Fibroblast of skin of scalp (primary cell): ENCODE measurements around the gene CDT1.
A peak's percentile ranks its signal among the peaks of the same experiment; 100 is the strongest.

Experiments
- DNase-seq: peaks from one replicate; pipeline ENCODE4 v3.0.0-alpha.2; 2013

Gene CDT1

GRCh38 chr16:88840600-88841215 lies 37.1 kb downstream of the CDT1 start:
- DNase-seq, result no peak

DNA sequence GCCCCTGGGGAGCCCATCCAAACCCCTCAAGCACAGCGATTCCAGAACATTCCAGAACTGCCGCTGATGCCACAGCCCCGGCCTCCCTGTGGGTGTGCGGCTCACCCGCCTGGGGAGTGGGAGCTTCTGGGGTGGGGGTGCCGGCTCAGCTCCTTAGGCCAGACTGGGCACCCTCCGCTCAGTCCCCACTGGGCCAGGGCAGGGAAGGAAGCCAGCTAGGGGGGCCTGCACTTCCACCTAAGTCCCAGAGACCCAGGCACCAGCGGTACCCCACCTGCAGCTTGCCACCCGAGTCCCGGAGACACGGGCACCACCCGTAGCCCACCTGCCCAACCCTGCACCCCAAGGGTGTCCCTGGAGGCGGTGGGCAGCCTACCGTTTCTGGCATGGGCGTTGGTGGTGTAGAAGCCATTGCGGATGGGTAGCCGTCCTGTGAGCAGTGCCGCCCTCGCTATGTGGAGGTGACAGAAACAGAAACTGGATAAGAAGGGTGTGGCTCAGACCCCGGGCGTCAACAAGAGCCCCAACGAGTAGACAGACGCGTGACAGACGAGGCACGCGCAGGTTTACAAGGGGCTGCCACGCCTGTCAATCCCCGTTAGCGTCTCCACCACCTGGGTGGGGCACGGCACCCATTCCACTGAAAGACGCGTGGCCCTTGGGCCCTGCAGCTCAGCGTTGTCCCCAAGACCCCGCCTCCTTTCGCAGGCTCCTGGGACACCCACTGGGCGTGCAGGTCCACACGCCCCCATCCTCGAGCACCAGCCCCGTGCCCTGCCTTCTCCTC lies 38.1 kb downstream of the CDT1 start:
- no peak for DNase-seq

- no peak for DNase-seq
Observed at GRCh38 chr16:88842308-88842756, 38.7 kb downstream of the CDT1 start.

DNA sequence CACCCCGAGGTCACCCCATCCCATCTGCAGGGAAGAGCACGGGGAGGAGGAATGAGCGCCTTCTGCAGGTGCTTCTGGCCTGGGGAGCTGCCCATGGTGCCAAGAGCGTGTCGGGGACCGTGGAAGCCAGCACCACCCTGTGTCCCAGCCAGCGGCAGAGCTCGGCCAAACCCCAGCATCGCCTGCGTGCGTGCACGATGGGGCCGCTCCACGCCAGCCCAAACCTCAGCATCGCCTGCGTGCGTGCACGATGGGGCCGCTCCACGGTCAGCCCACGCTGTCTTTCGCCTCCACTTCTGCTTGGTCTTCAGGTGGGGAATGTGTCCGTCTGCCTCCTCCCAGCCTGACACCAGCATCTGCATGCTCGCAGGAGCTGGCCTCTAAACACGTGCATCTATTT lies 39.2 kb downstream of the CDT1 start:
- no peak for DNase-seq

DNA sequence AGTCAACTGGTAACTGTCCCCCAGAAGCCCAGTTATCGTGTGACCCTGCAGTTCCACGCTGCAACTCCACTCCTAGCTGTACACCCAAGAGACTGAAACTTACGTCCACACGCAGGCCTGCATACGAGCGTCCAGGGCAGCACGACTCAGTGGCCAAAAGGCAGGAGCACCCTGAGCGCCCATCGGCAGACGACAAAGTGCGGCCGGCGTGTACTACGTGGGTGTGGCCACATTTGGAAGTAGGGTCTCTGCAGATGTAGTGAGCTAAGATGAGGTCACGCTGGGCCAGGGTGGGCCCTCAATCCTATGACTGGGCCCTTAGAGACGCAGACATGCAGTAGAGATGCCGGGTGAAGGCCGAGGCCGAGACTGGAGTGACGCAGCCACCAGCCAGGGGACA lies 39.7 kb downstream of the CDT1 start:
- no peak for DNase-seq

- no peak for DNase-seq
Observed at GRCh38 chr16:88844419-88845036, 40.9 kb downstream of the CDT1 start.

GRCh38 chr16:88846088-88846487 lies 42.5 kb downstream of the CDT1 start:
- DNase-seq, result no peak

DNA sequence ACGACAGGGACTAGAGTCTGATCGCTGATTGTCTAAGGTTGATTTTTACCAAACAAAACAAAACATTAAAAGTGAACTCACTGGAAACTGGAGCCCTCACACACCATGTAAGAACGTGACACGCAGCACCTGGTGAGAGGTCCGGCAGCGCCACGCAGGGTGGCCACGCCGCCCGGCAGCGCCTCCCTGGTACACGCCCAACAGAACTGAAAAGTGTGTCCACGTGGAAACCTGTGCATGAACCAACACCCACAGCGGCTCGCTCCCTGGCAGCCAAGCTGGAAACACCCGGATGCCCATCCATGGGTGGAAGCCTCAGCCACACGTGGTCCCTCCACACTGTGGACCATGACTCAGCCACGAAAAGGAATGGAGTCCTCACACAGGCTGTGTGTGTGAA lies 44.1 kb downstream of the CDT1 start:
- no peak for DNase-seq

GRCh38 chr16:88848557-88848956 lies 45.0 kb downstream of the CDT1 start:
- DNase-seq, result no peak

DNA sequence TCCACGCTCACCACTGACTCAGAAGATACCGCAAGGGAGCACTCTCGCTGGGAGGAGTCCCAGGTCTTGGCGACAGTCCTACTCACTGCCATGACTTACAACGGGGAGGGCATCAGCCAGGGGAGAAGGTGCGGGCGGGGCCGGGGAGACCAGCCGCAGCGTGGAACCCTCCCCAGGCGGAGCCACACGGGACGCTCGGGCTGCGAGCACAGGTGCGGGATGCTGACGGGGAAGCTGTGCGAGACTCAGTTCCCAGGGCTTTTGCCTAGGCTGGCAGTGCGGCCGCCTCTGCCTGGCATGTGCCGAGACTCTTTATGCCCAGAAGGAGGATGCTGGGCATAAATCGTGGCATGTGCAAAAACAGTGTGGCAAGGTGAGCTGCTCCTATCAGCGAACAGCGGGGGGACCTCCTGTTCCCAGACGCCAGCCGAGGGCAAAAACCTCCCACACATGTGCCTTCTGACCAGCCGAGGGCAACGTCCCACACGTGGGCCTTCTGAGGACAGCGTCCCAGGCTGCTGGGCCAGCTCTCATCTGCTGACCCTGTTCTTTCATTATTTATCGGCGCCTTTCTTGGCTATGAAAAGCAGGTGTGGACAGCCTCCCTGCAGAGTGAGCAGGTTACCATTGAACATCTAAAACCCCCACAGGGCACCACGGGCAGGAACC lies 47.1 kb downstream of the CDT1 start:
- DNase-seq, result no peak

- DNase-seq, result no peak
Observed at GRCh38 chr16:88851616-88852015, 48.0 kb downstream of the CDT1 start.

- no peak for DNase-seq
Observed at GRCh38 chr16:88853325-88853941, 49.8 kb downstream of the CDT1 start.

GRCh38 chr16:88854306-88855111 lies 50.9 kb downstream of the CDT1 start:
- DNase-seq, result no peak

GRCh38 chr16:88855176-88855575 lies 51.6 kb downstream of the CDT1 start:
- no peak for DNase-seq

- no peak for DNase-seq
Observed at GRCh38 chr16:88855736-88856121, 52.1 kb downstream of the CDT1 start.

DNA sequence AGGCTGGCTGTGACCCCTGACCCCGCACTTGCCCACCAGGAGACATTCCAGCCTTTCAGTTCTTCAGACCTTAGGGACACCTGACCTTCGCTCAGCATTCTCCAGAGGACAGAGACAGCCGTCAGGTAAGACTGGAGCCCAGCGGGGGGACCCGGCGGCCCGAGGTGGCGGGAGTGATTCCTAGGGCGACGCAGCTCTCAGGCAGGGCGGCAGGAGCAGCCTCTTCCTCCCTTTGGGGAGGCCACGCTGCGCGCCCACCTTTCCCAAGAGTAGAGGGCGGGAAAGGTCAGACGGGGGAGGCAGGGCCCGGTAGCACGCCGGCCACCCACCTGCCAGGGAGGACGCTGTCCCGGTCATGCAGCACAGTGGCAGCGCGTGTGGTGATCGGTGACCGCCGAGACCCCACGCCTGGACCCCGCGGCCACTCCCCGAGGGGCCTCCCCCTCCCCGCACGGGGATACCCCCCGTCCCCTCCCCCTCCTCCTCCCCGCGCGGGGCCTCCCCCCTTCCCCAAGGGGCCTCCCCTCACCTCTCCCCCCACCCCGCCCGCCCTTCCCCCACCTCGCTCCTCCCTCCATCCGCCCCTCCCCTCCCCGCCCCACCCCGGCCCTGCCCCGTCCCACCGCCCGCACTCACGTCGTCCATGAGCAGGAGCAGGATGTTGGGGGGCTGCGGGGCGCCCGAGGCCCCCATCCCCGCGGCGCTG lies 52.7 kb downstream of the CDT1 start:
- DNase-seq, result no peak

- DNase-seq, result peak; percentile 95
Observed at GRCh38 chr16:88856828-88857727, 53.5 kb downstream of the CDT1 start, which contains the start of the genes GALNS and TRAPPC2L. TSS of gene GALNS (minus strand) at chr16:88856947. CDS start at chr16:88856877, 70 bp downstream. TSS of gene TRAPPC2L (plus strand) at chr16:88857127. CDS start at chr16:88857151, 24 bp downstream.

DNA sequence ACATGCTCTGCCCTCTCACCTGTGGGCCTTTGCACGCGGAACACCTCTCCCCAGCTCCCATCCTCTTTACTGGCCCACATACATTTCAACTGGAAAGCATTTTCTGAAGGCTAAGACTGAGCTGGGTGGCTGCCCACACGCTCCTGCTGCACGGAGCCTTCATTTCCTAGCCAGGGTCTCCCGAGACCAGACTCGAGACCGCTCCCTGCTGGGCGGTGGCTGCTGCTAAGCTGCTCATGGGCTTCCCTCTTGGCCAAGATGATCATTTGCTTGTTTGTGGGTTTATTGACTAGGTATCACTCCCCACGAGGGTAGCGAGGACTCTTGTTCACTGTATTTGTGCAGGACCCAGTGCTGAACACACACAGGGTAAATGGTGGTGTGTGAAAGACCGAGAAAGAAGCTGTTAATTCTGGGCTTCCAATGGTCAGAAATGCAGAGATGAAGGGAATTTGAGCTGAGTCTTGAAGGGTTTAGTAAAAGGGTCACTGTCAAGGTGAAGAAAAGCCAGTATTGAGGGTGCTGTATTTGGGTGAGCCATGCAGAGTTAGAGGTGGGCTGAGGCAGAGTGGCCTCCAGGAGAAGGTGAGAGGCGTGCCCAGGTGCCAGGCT lies 54.2 kb downstream of the CDT1 start:
- DNase-seq, result peak; percentile 66
